Stimulated activated CD4-positive, alpha-beta T cell treated with anti-CD3 and anti-CD28 coated beads, Interleukin-2, amount 100 ng/mL, for 4 hours (primary cell): ENCODE data around the gene RPL22.

Experiments used
- DNase-seq: peaks from one replicate; pipeline ENCODE4 v3.0.0-alpha.2; 2020; ENCODE audit warnings: low read depth

The RPL22 gene

GRCh38 chr1:6200188-6200809 lies 904 bp upstream of the RPL22 start:
- no peak for DNase-seq

- no peak for DNase-seq
Observed at GRCh38 chr1:6198646-6199297, 623 bp downstream of the RPL22 start.

GRCh38 chr1:6197746-6198427 lies 1.5 kb downstream of the RPL22 start:
- no peak for DNase-seq

- no peak for DNase-seq
Observed at GRCh38 chr1:6191968-6192367, 7.4 kb downstream of the RPL22 start.

- no peak for DNase-seq
Observed at GRCh38 chr1:6188466-6188865, 10.9 kb downstream of the RPL22 start.

- no peak for DNase-seq
Observed at GRCh38 chr1:6185635-6186382, 13.6 kb downstream of the RPL22 start.

GRCh38 chr1:6185151-6185550 lies 14.2 kb downstream of the RPL22 start:
- no peak for DNase-seq

- no peak for DNase-seq
Observed at GRCh38 chr1:6184083-6184783, 15.2 kb downstream of the RPL22 start.

- no peak for DNase-seq
Observed at GRCh38 chr1:6183520-6183989, 15.8 kb downstream of the RPL22 start.

GRCh38 chr1:6181347-6181770 lies 18.0 kb downstream of the RPL22 start:
- DNase-seq = no peak

- DNase-seq = no peak
Observed at GRCh38 chr1:6180707-6181311, 18.6 kb downstream of the RPL22 start.

GRCh38 chr1:6180268-6180706 lies 19.1 kb downstream of the RPL22 start, which contains the start of gene CHD5:
TSS of gene CHD5 (minus strand) at chr1:6180321. CDS start at chr1:6180023, 298 bp downstream.
- no peak for DNase-seq

- DNase-seq = no peak
Observed at GRCh38 chr1:6179564-6180175, 19.7 kb downstream of the RPL22 start.

GRCh38 chr1:6178751-6179563 lies 20.4 kb downstream of the RPL22 start:
- no peak for DNase-seq

GRCh38 chr1:6177681-6178380 lies 21.6 kb downstream of the RPL22 start:
- DNase-seq = no peak

- no peak for DNase-seq
Observed at GRCh38 chr1:6176779-6177178, 22.6 kb downstream of the RPL22 start.

- DNase-seq = no peak
Observed at GRCh38 chr1:6175411-6175828, 24.0 kb downstream of the RPL22 start.

GRCh38 chr1:6174621-6175410 lies 24.6 kb downstream of the RPL22 start:
- DNase-seq = no peak
